Astrocyte (in vitro differentiated cells and primary cell): ENCODE data around the gene RHOG. TPM values are rescaled to one million over a fixed set of nuclear protein-coding genes. Genes with fewer than 3 reads are reported as not detected.

ENCODE experiments used
- DNase-seq: peaks from one replicate; pipeline ENCODE4 v3.0.0-alpha.2; 2010; ENCODE audit warnings: low read depth
- FAIRE-seq: peaks from 2 replicates; lab custom pipeline; 2011; peaks lifted over from hg19 to GRCh38; lab: Jason Lieb, UNC
- H2AFZ ChIP-seq: 2 replicates; pipeline ENCODE4 v1.6.0; 2012; ENCODE audit warnings: low read depth, low read length, inconsistent platforms
- H3K27ac ChIP-seq: 2 replicates; pipeline ENCODE4 v1.5.1; 2011; ENCODE audit warnings: low read depth, low read length, inconsistent platforms
- H3K27me3 ChIP-seq: 2 replicates; pipeline ENCODE4 v1.6.0; 2011; ENCODE audit warnings: low read length, inconsistent platforms; ENCODE audit not compliant: insufficient read depth
- H3K36me3 ChIP-seq: 2 replicates; pipeline ENCODE4 v1.5.1; 2011; ENCODE audit warnings: low read length, inconsistent platforms; ENCODE audit not compliant: insufficient read depth
- H3K4me1 ChIP-seq: 2 replicates; pipeline ENCODE4 v1.5.1; 2011; ENCODE audit warnings: low read length, inconsistent platforms; ENCODE audit not compliant: insufficient read depth
- H3K4me2 ChIP-seq: 2 replicates; pipeline ENCODE4 v1.6.0; 2012; ENCODE audit warnings: low read length, inconsistent platforms
- H3K4me3 ChIP-seq: 2 replicates; pipeline ENCODE4 v1.5.1; 2011; ENCODE audit warnings: low read depth, mild to moderate bottlenecking, low read length, inconsistent platforms; ENCODE audit not compliant: insufficient read depth
- H3K79me2 ChIP-seq: 2 replicates; pipeline ENCODE4 v1.6.0; 2012; ENCODE audit warnings: mild to moderate bottlenecking, low read length, inconsistent platforms; ENCODE audit not compliant: insufficient read depth
- H3K9ac ChIP-seq: 2 replicates; pipeline ENCODE4 v1.6.0; 2012; ENCODE audit warnings: mild to moderate bottlenecking, low read length, inconsistent platforms
- H3K9me3 ChIP-seq: 2 replicates; pipeline ENCODE4 v1.5.1; 2012; ENCODE audit warnings: low read depth, mild to moderate bottlenecking, low read length, inconsistent platforms; ENCODE audit not compliant: insufficient read depth
- H4K20me1 ChIP-seq: 2 replicates; pipeline ENCODE4 v1.6.0; 2012; ENCODE audit warnings: low read length, inconsistent platforms; ENCODE audit not compliant: insufficient read depth
- H3K27ac Mint-ChIP-seq: one replicate; pipeline ENCODE4 v1.8.0; 2021; ENCODE audit warnings: mild to moderate bottlenecking, mixed read lengths; ENCODE audit not compliant: unreplicated experiment
- H3K27me3 Mint-ChIP-seq: one replicate; pipeline ENCODE4 v1.8.0; 2021; ENCODE audit warnings: low read depth, mixed read lengths; ENCODE audit not compliant: unreplicated experiment
- H3K36me3 Mint-ChIP-seq: one replicate; pipeline ENCODE4 v1.8.0; 2021; ENCODE audit warnings: low read depth, mixed read lengths; ENCODE audit not compliant: unreplicated experiment
- H3K4me1 Mint-ChIP-seq: one replicate; pipeline ENCODE4 v1.8.0; 2021; ENCODE audit warnings: low read depth, mixed read lengths; ENCODE audit not compliant: unreplicated experiment
- H3K4me3 Mint-ChIP-seq: one replicate; pipeline ENCODE4 v1.8.0; 2021; ENCODE audit warnings: mild to moderate bottlenecking, moderate library complexity, mixed read lengths; ENCODE audit not compliant: unreplicated experiment
- H3K9me3 Mint-ChIP-seq: one replicate; pipeline ENCODE4 v1.8.0; 2021; ENCODE audit warnings: mild to moderate bottlenecking, mixed read lengths; ENCODE audit not compliant: unreplicated experiment
- EZH2 ChIP-seq: IDR thresholded peaks from 2 replicates; pipeline ENCODE4 v1.6.1; 2012; ENCODE audit warnings: mild to moderate bottlenecking, low read length, inconsistent platforms; ENCODE audit not compliant: insufficient read depth
- total RNA-seq: library from RNA; stranded (reverse); gene quantifications from 2 replicates; pipeline ENCODE4 v1.2.1, GENCODE V29; 2021
- TF ChIP-seq, protein P1 (sequence below): IDR thresholded peaks from 2 replicates; pipeline ENCODE4 v1.5.1; 2011; ENCODE audit warnings: low read depth, mild to moderate bottlenecking, inconsistent platforms, low read length, moderate library complexity; ENCODE audit not compliant: insufficient read depth

The RHOG gene
- total RNA-seq, 1 donor from 2014 or later, result 54.5 TPM

DNA sequence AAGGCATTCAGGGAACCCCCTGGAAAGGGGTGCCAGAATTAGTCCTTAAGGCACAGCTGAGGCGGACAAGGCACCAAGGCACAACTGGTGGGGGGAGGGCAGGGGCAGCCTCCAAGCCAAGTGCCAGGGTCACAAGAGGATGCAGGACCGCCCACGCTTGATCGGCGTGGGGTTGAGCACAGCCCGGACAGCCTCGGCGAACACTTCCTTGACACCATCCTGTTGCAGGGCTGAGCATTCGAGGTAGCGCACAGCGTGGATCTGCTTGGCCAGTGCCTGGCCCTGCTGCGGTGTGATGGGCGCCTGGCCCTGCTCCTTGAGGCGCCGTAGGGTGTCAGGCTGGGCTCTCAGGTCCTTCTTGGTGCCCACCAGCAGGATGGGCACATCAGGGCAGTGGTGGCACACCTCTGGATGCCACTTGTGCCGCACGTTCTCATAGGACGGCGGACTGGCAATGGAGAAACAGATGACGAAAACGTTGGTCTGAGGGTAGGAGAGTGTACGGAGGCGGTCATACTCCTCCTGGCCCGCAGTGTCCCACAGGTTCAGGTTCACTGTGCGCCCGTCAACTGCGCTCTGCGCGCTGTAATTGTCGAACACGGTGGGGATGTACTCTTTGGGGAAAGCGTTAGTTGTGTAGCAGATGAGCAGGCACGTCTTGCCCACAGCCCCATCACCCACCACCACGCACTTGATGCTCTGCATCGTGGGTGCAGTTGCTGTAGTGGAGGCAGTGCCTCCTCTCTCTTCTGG, 13.1 kb downstream of the RHOG start:
- no peak overlapping the region for H3K4me2 ChIP-seq
- H3K4me3 Mint-ChIP-seq, result no peak overlapping the region
- H3K4me1 Mint-ChIP-seq, result peaks cover 19% of the 10 kb centered on the region
- no peak overlapping the region for H3K27ac Mint-ChIP-seq
- DNase-seq, result no peak
- no peak for FAIRE-seq
- no peaks in the 10 kb centered on the region for H3K9me3 ChIP-seq
- peaks cover 73% of the 10 kb centered on the region for H4K20me1 ChIP-seq
- H3K36me3 Mint-ChIP-seq, result peaks cover 28% of the 10 kb centered on the region
- no peaks in the 10 kb centered on the region for H3K27me3 Mint-ChIP-seq
- H3K79me2 ChIP-seq, result peaks cover 37% of the 10 kb centered on the region
- no peak overlapping the region for H2AFZ ChIP-seq
- TF ChIP-seq EZH2, result no peak
- TF ChIP-seq, protein P1, sequence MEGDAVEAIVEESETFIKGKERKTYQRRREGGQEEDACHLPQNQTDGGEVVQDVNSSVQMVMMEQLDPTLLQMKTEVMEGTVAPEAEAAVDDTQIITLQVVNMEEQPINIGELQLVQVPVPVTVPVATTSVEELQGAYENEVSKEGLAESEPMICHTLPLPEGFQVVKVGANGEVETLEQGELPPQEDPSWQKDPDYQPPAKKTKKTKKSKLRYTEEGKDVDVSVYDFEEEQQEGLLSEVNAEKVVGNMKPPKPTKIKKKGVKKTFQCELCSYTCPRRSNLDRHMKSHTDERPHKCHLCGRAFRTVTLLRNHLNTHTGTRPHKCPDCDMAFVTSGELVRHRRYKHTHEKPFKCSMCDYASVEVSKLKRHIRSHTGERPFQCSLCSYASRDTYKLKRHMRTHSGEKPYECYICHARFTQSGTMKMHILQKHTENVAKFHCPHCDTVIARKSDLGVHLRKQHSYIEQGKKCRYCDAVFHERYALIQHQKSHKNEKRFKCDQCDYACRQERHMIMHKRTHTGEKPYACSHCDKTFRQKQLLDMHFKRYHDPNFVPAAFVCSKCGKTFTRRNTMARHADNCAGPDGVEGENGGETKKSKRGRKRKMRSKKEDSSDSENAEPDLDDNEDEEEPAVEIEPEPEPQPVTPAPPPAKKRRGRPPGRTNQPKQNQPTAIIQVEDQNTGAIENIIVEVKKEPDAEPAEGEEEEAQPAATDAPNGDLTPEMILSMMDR, result no peak
- peaks cover 21% of the 10 kb centered on the region for H3K36me3 ChIP-seq
- no peaks in the 10 kb centered on the region for H3K4me1 ChIP-seq
- no peak overlapping the region for H3K27ac ChIP-seq
- no peaks in the 10 kb centered on the region for H3K9me3 Mint-ChIP-seq
- no peak overlapping the region for H3K9ac ChIP-seq
- no peaks in the 10 kb centered on the region for H3K27me3 ChIP-seq
- H3K4me3 ChIP-seq, result no peak overlapping the region

DNA sequence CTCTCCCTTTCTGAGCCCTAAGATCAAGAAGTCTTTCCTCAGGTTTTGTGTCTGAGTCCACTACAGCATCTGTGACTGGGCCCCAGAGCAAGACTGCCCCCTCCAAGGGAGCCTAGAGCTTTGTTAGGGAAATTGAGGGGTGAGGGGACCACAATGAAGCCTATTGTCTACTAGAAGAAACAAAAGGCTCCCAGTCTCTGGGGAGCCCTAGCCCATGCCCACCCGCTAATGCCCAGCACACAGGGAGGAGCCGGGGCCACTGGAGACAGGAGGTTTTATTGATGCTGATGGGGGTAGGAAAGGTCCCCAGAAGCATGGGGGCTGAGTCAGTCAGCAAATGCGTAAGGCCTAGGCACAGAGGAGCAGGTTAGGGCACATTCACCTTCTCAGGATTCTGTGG, 14.0 kb downstream of the RHOG start:
- H3K4me1 Mint-ChIP-seq, result peaks cover 16% of the 10 kb centered on the region
- no peaks in the 10 kb centered on the region for H3K27me3 Mint-ChIP-seq
- Histone ChIP-seq H3K27me3 (no peaks in the 10 kb centered on the region), H3K9ac (no peak overlapping the region), H4K20me1 (peaks cover 64% of the 10 kb centered on the region), H3K9me3 (no peaks in the 10 kb centered on the region), H3K36me3 (peaks cover 21% of the 10 kb centered on the region), H3K27ac (no peak overlapping the region), H3K79me2 (peaks cover 28% of the 10 kb centered on the region), H3K4me3 (no peak overlapping the region), H2AFZ (no peak overlapping the region), H3K4me1 (no peaks in the 10 kb centered on the region), H3K4me2 (no peak overlapping the region)
- H3K9me3 Mint-ChIP-seq, result no peaks in the 10 kb centered on the region
- no peak overlapping the region for H3K4me3 Mint-ChIP-seq
- FAIRE-seq, result no peak
- peaks cover 28% of the 10 kb centered on the region for H3K36me3 Mint-ChIP-seq
- H3K27ac Mint-ChIP-seq, result no peak overlapping the region
- TF ChIP-seq EZH2, result no peak
- TF ChIP-seq, protein P1, result no peak
- no peak for DNase-seq
